GM19193 (cell line): ENCODE data around the gene SH3RF3.

Source experiments
- POLR2A ChIP-seq: IDR thresholded peaks from 4 replicates; pipeline ENCODE4 v1.6.1; 2011; ENCODE audit not compliant: insufficient read depth, insufficient read length; ENCODE audit errors: extremely low read depth

Gene SH3RF3

DNA sequence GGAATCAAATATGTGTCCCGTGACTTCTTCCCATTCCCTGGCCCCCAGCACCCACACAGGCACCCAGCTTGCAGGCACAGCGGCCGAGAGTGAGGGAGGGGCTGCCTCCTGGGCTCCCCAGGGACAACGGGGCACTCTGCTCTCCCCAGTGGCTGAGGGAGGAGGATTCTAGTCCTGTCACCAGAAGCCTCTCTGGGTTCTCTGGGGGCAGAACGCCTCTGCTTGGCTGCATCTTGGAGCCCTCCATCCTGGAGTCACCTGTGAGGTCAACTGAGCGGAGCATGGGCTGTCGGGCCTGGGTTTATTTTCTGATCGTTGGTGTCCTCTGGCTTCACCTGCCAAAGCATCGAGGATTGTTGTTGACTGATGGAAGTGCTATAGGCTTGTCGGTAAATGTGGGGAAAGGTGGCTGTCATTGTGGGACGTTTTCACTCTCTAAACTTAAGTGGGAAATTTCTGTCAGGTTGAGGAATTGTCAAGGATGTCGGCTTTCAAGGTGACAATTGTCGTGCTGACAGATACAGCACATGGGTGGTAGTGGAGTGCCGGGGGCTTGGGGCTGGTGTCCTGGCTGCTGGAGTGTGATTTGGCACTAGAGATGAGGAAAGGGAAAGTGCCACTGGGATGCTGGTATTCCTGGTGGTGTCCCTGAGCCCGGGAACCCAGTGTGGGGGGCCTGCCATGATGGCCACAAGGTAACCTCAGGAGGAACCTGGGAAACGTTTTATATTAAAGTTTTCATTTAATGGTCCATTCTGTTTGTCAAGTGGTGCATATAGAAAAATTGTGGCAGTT is 13.6 kb downstream of the SH3RF3 start:
- TF ChIP-seq POLR2A: no peak

DNA sequence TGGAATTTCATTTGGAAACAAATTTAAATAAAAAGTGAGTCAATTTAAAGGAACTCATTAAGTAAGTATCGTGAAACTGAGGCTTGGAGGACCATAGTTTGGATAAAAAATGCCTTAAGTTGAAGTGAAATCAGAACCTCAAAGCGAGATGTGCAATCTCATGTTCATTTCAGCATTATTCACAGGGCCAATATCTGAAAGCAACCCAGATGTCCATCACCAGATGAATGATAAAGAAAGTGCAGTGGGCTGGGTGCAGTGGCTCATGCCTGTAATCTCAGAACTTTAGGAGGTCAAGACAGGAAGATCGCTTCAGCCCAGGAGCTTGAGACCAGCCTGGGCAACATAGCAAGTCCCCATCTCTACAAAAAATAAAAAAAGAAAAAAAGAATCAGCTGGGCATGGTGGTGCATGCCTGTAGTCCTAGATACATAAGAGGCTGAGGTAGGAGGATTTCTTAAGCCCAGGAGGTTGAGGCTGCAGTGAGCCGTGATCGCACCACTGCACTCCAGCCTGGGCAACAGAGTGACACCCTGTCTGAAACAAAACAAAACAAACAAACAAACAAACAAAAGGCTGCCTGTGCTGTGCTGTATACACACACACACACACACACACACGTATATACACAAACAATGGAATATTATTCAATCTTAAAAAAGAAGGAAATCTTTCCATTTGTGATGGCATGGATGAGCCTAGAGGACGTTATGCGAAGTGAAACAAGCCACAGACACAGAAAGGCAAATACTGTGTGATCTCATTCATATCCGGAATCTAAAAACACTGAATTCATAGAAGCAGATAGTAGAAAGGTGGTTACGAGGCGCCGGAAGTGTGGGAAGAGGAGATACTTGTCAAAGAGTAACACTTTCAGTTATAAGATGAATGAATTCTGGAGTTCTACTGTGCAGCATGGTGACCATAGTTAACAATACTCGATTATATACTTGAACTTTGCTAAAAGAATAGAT is 14.5 kb downstream of the SH3RF3 start:
- TF ChIP-seq POLR2A: no peak

DNA sequence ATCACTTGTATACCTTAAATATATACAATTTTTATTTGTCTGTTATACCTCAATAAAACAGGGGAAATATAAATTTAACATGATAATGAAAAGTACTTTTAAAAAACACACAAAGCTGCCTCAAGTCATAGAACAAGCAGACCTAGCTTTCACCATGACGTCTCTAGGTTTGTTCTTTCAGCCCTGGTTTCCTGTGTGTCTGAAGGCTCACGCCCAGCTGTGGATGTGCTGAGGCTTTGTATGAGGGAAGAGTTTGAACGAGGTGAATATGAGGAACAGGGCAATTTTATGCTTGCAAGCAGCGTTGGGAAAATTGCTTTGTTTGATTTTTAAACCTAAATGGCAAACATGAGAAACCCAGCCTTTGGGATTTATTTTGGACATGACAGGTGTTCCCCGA is 15.3 kb downstream of the SH3RF3 start:
- no peak for TF ChIP-seq POLR2A

DNA sequence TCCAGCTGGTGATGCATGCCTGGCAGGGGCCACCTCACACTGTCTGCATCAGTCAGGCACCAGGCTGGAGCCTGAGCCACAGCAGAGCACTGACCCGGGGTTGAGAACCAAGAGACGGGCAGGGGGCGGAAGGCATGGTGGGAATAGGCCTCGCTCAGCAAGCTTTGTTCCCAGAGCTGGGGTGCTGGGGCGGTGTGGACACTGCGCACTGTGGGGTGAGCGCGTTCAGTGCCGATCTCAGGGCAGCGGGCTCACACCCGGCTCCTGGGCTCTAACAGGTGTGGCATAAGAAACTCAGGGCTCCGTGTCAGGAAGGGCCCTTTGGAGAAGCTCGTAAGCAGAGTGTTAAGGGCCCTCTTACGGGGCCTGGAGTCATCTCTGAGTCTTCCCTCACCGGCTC is 15.7 kb downstream of the SH3RF3 start:
- TF ChIP-seq POLR2A: no peak

DNA sequence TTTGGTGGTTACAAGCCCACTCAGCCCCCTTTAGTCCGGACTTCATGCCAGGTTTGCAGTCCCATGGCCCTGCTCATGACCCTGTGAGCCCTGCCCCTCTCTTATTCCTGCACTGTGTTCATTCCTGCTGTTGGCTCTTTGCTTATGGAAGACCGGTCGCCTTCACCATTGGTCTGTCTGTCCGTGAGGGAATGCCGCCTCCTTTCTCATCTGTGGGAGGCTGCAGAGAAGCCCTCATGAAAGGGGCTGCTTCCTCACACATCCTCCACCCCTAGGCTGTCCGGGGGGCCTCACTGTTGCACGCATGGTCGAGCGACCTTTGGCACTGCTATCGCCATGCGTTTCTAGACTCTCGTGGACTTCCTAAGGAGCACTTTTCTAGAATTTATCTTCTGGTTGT is 16.3 kb downstream of the SH3RF3 start:
- no peak for TF ChIP-seq POLR2A

DNA sequence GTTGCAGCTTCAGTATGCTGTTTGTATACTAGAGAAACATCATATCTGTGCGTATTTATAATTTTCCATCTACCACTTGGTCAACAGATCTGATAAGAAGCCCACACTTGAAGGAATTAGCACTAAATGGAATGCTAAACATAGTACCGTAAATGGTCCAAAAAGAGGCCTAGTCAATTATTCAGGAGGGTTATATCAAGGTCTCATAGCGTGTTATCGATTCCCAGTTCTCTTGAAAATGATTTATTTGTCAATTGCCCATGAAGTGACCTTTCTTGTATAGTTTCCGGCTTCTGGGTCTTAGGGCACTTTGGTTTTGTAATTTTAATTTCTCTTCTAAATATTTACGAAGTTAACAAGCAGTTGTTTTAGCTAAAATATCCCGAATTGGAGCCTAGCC is 18.4 kb downstream of the SH3RF3 start:
- TF ChIP-seq POLR2A: no peak

DNA sequence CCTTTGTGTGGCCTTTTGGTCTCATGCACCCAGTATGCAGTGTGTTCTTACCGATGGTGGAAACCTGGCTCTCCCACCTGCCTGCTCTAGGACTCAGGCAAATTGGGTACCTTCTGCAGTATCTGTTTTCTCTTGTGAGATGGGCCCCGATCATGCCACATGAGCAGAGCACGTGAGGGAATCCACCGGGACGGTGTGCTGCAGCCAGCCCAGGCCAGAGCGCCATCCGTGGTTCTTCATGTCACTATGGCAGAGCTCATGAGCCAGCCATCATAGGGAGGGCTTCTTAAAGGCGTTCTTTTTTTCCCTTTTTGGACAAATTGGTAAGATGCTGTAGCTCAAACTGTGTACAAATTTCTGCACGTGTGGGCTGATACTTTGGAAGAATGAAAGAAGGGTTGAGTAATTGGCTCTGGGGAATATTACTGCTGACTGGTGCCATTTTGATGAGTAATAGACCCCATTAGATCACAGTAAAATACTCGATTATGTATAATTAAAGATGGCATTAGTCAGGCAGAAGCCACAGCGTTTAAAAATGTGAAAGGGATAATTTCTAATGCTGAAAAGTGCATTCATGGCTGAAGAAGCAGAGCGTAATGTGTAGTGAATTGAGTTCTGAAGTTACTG is 19.2 kb downstream of the SH3RF3 start:
- TF ChIP-seq POLR2A: no peak

DNA sequence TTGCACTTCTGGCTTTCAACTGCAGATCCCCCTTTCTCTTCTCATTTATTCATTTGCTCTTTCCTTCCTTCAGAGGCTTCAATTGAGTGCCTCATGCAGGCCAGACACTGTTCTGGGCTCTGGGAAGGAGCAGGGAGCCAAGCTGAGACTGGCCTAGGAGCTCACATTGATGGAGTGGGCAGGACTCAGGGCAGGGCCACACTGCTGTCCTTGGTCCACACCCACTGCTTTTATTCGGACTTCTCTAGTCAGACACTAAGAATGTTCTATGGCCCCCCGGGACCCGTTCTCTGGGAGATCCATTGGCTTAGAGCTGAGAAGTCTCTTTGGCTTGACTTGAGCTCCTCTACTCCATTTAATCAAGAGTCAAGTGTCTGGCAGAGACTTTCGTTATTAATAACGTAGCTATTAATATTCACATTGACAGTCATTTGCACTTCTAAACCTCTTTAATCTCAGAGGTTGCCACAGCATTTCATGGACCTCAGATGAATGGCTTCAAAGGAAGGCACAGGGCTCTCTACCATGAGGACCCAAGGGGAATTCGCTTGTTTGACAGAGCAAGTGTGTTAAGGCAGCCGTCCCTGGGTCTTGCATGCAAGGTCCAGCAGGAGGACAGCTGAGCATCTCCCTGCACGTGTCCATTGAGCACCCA is 20.1 kb downstream of the SH3RF3 start:
- TF ChIP-seq POLR2A: no peak

DNA sequence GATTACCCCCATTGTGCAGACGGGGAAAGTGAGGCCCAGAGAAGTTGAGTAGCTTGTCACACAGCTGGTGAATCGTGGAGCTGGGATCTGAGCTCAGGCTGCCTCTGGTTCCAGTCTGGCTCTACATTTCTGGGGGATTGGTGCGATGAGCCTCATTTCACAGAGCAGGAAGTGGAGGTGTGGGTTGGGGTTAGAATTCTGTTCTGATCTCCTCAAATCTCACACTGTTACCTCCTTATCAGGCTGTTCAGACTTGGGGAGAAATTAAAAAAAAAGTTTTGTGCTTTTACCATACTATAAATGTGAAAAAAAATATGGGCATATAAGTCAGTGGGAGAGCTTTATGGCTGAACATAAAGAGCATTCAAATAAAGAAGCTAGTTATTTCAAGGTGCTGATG is 21.6 kb downstream of the SH3RF3 start:
- no peak for TF ChIP-seq POLR2A

DNA sequence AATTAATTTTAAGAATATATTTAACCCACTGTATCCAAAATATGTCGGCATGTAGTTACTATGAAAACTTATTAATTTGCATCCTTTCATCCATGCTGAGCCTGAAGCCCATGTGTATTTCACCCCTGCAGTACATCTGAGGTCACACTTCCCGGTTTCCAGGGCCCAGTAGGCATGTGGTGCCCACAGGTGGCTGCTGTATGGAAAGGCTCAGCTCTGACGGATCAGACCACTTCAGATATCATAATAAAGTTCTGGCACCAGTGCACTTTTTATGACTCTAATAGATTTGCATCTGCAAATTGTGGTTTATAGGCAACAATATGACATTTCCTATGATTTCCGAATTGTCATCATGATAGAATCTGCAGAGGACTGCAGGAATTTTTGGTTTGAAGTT is 22.5 kb downstream of the SH3RF3 start:
- no peak for TF ChIP-seq POLR2A

DNA sequence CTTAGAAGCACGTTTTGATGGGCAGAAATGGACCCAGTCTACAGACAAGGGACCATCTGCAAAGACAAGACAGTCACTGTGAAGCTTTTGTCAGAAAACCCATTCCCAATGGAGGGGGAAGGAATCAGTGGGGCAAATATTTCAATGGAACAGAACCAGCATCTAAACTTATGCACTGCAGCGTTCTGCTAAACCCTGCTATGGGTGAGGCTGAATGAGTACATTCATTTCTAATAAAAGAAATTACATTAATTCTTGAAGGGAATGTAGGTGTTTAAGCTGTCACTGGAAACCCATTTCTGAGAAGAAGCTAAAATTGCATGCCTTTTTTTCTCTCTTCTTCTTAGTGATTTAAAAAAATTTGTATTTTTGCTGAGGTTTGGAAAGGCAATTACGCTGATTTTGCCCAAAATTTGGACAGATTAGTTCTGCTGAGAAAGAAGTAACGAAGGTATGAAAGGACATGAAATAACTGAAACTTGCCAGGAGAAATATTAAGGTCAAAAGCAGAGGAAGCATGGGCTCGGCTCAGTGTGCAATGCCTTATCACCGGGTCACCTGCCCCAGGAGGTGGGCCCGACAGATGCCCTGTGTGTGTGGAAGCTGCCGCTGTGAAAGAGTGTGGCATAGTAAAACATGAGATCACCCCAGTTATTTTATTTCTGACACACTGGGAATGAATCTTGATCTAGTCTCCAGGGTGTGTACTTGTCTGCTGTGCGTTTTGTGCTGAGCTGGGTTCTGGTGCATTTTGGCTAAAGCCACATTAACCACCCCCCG is 24.2 kb downstream of the SH3RF3 start:
- no peak for TF ChIP-seq POLR2A

DNA sequence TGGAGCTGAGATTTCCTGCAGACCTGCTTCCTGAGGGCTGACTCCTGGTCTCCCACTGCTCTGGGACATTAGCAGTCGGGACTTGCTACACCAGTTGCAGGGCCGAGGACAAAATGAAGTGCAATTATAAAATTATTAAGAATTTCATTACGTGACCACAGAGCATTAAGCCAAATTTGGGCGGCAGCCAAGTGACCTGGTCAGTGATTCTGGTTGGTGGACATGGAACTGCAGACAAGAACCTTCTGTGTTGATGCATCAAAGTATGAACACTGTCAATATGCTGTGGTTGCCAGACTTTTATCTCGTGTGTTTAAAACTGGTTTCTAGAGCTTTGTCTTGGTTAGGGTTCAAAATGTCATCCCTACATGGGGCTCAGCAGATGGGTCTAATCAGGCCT is 24.8 kb downstream of the SH3RF3 start:
- no peak for TF ChIP-seq POLR2A

DNA sequence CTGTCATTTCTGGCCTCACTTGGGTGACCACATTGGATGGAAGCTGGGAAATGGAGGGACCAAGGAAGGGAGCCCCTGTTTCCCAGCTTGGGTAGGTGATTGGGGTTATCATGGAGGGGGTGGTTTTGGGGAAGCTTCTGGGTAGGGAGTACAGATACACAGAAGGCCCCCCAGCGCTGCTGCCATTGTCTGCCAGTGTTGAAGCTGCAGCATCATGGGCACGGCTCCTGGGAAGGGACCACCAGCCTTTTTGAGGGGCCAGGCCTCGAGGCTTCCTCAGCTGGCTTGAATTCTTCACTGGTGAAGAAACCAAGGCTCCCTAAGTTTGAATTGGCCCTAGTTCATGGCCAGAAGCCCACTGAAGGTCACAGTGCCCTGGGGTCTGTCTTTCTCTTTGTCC is 25.2 kb downstream of the SH3RF3 start:
- no peak for TF ChIP-seq POLR2A
